Heart left ventricle (tissue), 16 donors: ENCODE data around the gene WNT9A. TPM values are rescaled to one million over a fixed set of nuclear protein-coding genes. Genes with fewer than 3 reads are reported as not detected.
A peak's percentile ranks its signal among the peaks of the same experiment; 100 is the strongest.

Experiments used
- ATAC-seq, 4 donors: fragments of 200-7000 bp; cut with Tn5 transposase; one replicate each; pipeline ENCODE4 v1.9.1; 2020 to 2022; ENCODE audit warnings: moderate library complexity in 4 of 4, mild to moderate bottlenecking in 3 of 4, moderate number of reproducible peaks in 1 of 4
- DNase-seq, 5 donors: peaks; one replicate each; pipeline ENCODE4 v3.0.0-alpha.2; 2020
- H3K27ac ChIP-seq, 12 donors: fragments of 200-600 bp; sonication (generic) in 4 of 12; one replicate each; pipeline versions ENCODE4 v1.5.0 to v1.8.0; 2016 to 2022; ENCODE audit warnings: mild to moderate bottlenecking in 2 of 12
- H3K27me3 ChIP-seq, 9 donors: fragments of 200-600 bp; sonication (generic) in 2 of 9; one replicate each; pipeline versions ENCODE4 v1.5.1 to v1.8.0; 2016 to 2022; ENCODE audit warnings: mild to moderate bottlenecking in 3 of 9
- H3K36me3 ChIP-seq, 9 donors: fragments of 200-600 bp; sonication (generic) in 2 of 9; one replicate each; pipeline versions ENCODE4 v1.5.0 to v1.8.0; 2018 to 2022; ENCODE audit warnings: mild to moderate bottlenecking in 2 of 9
- H3K4me1 ChIP-seq, 12 donors: fragments of 200-600 bp; sonication (generic) in 4 of 12; one replicate each; pipeline versions ENCODE4 v1.5.0 to v1.8.0; 2016 to 2022; ENCODE audit warnings: mild to moderate bottlenecking in 3 of 12
- H3K4me3 ChIP-seq, 12 donors: fragments of 200-600 bp; sonication (generic) in 4 of 12; one replicate each; pipeline versions ENCODE4 v1.5.0 to v1.8.0; 2017 to 2022; ENCODE audit warnings: mild to moderate bottlenecking in 9 of 12, moderate library complexity in 4 of 12
- H3K9me3 ChIP-seq, 12 donors: fragments of 200-600 bp; sonication (generic) in 4 of 12; one replicate each; pipeline versions ENCODE4 v1.5.0 to v1.8.0; 2016 to 2022; ENCODE audit warnings: mild to moderate bottlenecking in 1 of 12
- CTCF ChIP-seq, 12 donors: fragments of 200-600 bp; sonication (generic) in 4 of 12; IDR thresholded peaks; one replicate each; pipeline versions ENCODE4 v1.5.0 to v1.8.0; 2018 to 2022; ENCODE audit warnings: antibody characterized with exemption in 12 of 12, mild to moderate bottlenecking in 5 of 12
- POLR2A ChIP-seq, 2 donors: fragments of 450-650 bp; IDR thresholded peaks; one replicate each; pipeline ENCODE4 v1.6.1; 2017; ENCODE audit warnings: antibody characterized with exemption in 2 of 2, mild to moderate bottlenecking in 2 of 2, moderate library complexity in 2 of 2
- WGBS, 4 donors: extraction: QIAGEN DNeasy Blood & Tissue Kit in 2 of 4; methylation state at CpG; one replicate each; pipeline versions ENCODE4 v1.1.5 to v1.1.7; 2013 to 2018; 5-methylcytosine and 5-hydroxymethylcytosine counted together
- intact Hi-C, 10 donors: fragments of 100-400 bp; cut with DNase I; formaldehyde crosslinking; loops; one replicate each; pipeline versions ENCODE4 v1.11.1 to v1.14.2; 2022
- polyA plus RNA-seq, 2 donors: library from polyadenylated mRNA; stranded (reverse); fragments of 200-250 nt; gene quantifications; one replicate each; pipeline ENCODE4 v1.2.3, GENCODE V29; 2013
- total RNA-seq, 9 donors: library from RNA; depleted of rRNA in 2 of 9; stranded (reverse); fragments of >200 nt in 2 of 9; fragmentation: NEBNext Ultra II Directional in 3 of 9; extraction: Animal tissue kit (Norgen Biotek cat#: 25700) in 3 of 9; gene quantifications; one replicate each; pipeline versions ENCODE4 v1.1.0 to v1.2.4, GENCODE V29; 2016 to 2023
- donor health status: ischemic (EF 13 %, LVEDD 7.1; RV severe dilation, severe dysfunction).
- donor health status: healthy with polysubstance abuse.
- donor health status: DM: no; HTN: yes; CAD: no.
- donor health status: DM: no; HTN: no; CAD: no.
- donor health status: ischemic (EF 25% LVEDD 6.9; RV normal size, moderate dysfunction).
- donor health status: ischemic (EF 25% LVEDD 5.7; RV mildly dilated, moderate dysfunction).
- donor health status: healthy.
- donor health status: DM: yes; HTN: yes; CAD: no.
- donor health status: ischemic (EF 35%, LVEDD 5.7; RV mildly dilated, moderate dysfunction).
- donor health status: nonischemic (EF 11% LVEDD 7.7; RV severe dilation, severe dysfunction).
- donor health status: DM: yes; HTN: yes; CAD: no.
- donor health status: PGD.
- donor health status: ischemic (EF 29% LVEDD 5.4; RV normal size, mild dysfunction).
- donor health status: nonischemic (EF 23%, LVEDD 6.1; RV moderate dilation, normal function).

The WNT9A gene
- total and polyA plus RNA-seq, 11 donors: 0.54 to 29.8 (median 2.3) TPM

- 80 to 93% (median 91%) methylated on average over 6 to 8 of the region's 8 CpGs for WGBS, 4 donors
- Histone ChIP-seq H3K4me3 (no peak overlapping the region), H3K9me3 (no peaks in the 10 kb centered on the region), H3K4me1 (peaks cover 0 to 32% (median 19%) of the 10 kb centered on the region in 12 donors), H3K27ac (peak overlapping the region in 9 of 12 donors; percentile 44 to 94 (median 91)), H3K36me3 (no peaks in the 10 kb centered on the region), H3K27me3 (peaks cover 0 to 5% (median 0%) of the 10 kb centered on the region in 9 donors)
- intact Hi-C loops: no loop called here
- DNase-seq: peak; percentile 8 to 66 (median 27)
- TF ChIP-seq POLR2A (IDR thresholded peaks at IDR 0.05) (no peak), CTCF (IDR thresholded peaks at IDR 0.05) (no peak)
- no peak for ATAC-seq
Measured at GRCh38 chr1:227885135-227885647, 62.5 kb downstream of the WNT9A start.

- Histone ChIP-seq H3K27me3 (peaks cover 0 to 5% (median 0%) of the 10 kb centered on the region in 9 donors), H3K9me3 (no peaks in the 10 kb centered on the region), H3K36me3 (no peaks in the 10 kb centered on the region), H3K27ac (no peak overlapping the region), H3K4me1 (peaks cover 0 to 32% (median 19%) of the 10 kb centered on the region in 12 donors), H3K4me3 (no peak overlapping the region)
- WGBS, 4 donors: 87 to 95% (median 89%) methylated on average over 7 to 15 of the region's 15 CpGs
- intact Hi-C loops: no loop called here
- TF ChIP-seq CTCF (IDR thresholded peaks at IDR 0.05) (no peak), POLR2A (IDR thresholded peaks at IDR 0.05) (no peak)
- ATAC-seq (no peak), DNase-seq (peak in 3 of 5 donors; percentile 16 to 43 (median 22))
Measured at GRCh38 chr1:227884370-227885134, 63.2 kb downstream of the WNT9A start.

- no peaks in the 10 kb centered on the region for H3K9me3 ChIP-seq
- no peak overlapping the region for H3K27ac ChIP-seq
- no peak for TF ChIP-seq POLR2A (IDR thresholded peaks at IDR 0.05)
- no peak for TF ChIP-seq CTCF (IDR thresholded peaks at IDR 0.05)
- DNase-seq: peak in 3 of 5 donors; percentile 13 to 48 (median 17)
- no peak for ATAC-seq
- no peaks in the 10 kb centered on the region for H3K36me3 ChIP-seq
- H3K4me1 ChIP-seq: peaks cover 0 to 32% (median 19%) of the 10 kb centered on the region in 12 donors
- no peak overlapping the region for H3K4me3 ChIP-seq
- intact Hi-C loops: no loop called here
- 89 to 97% (median 95%) methylated on average over 15 of the region's 15 CpGs for whole genome bisulfite sequencing, 4 donors
- peaks cover 0 to 5% (median 0%) of the 10 kb centered on the region in 9 donors for H3K27me3 ChIP-seq
Measured at GRCh38 chr1:227883641-227884301, 64.0 kb downstream of the WNT9A start.

- no peaks in the 10 kb centered on the region for H3K36me3 ChIP-seq
- no peak overlapping the region for H3K27ac ChIP-seq
- H3K9me3 ChIP-seq: no peaks in the 10 kb centered on the region
- H3K4me1 ChIP-seq: peaks cover 0 to 32% (median 19%) of the 10 kb centered on the region in 12 donors
- TF ChIP-seq POLR2A (IDR thresholded peaks at IDR 0.05) (no peak), CTCF (IDR thresholded peaks at IDR 0.05) (no peak)
- H3K27me3 ChIP-seq: peaks cover 0 to 5% (median 0%) of the 10 kb centered on the region in 9 donors
- peak in 4 of 5 donors; percentile 13 to 54 (median 18) for DNase-seq
- WGBS, 4 donors: 71 to 92% (median 90%) methylated on average over 3 to 9 of the region's 9 CpGs
- H3K4me3 ChIP-seq: no peak overlapping the region
- intact Hi-C loops: no loop called here
- no peak for ATAC-seq
Measured at GRCh38 chr1:227883073-227883520, 64.6 kb downstream of the WNT9A start.
